GM21737 (cell line): ENCODE results near the gene LRRC47.

Experiments used
- ATAC-seq: cut with Tn5 transposase; IDR thresholded peaks from one replicate; pipeline ENCODE4 v1.9.1; 2021; ENCODE audit warnings: mild to moderate bottlenecking, moderate library complexity; ENCODE audit not compliant: unreplicated experiment

Gene LRRC47

DNA sequence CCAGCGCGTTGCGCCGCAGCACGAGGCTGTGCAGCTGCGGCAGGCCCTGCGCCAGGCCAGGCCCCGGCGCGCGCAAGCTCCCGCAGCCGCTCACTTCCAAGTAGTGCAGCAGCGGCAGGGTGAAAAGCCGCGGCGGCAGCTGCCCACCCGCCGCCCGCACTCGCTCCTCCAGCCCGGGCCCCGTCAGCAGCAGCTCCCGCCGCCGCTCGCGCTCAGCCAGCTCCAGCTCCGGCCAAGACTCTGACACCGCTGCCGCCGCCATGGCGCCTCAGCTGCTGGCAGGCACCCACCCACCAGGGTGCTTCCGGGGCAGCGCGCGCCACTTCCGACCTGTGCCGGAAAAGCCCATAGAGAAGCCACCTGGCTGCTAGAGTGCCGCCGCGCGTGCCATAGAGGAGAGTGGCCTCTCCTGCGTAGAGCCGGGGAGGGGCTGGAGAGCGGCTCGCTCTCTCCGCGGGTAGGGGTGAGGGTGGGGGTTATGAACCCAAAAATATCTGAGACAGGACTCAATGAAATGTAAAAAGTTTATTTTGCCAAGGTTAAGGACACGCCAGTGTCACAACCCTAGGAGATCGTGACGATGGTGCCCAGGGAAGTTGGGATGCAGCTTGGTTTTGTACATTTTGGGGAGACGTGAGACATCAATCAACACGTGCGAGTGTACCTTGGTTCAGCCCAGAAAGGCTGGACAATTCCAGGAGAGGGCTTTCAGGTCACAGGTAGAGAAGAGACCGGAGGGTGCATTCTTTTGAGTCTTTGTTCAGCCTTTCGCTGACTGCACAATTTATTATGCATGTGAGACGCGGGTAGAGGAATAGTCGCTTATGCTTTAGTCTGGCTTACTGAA lies at the start of gene LRRC47:
LRRC47 (minus strand) TSS at position 284 of the 847 bp plus-strand sequence; CDS start at position 262, 22 bp downstream.
- ATAC-seq: peak; percentile 97

DNA sequence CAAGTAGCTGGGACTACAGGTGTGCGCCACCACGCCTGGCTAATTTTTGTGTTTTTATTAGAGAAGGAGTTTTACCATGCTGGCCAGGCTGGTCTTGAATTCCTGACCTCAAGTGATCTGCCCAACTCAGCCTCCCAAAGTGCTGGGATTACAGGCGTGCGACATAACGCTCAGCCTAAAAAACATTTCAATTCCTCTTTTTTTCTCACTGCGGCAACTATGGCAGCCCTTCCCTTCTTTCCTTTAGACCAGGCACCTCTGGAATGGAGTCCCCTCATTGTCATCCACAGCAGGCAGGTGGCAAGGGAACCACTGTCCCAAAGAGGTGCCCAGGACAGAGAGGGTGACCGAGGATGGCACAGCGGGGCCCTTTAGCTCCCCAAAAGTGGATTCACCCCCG lies 46.6 kb upstream of the LRRC47 start:
- no peak for ATAC-seq

DNA sequence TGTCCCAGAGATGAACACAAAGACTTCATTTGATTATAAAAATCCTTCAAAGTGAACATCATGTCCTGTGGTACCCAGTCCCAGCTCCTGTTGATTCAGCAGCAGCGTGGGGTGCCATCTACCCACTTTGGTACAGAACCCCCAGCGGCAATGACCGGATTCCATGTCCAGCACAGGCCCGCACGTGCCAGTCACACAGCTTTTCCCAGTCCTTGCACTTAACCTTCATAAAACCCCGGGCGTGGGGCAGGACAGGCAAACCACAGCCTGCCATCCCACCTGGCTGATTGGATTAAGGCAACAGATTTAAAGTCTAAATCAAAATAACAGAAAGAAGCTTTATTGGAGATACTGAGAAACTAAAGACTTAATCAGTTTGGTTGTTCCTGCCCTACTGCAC lies 45.2 kb upstream of the LRRC47 start:
- ATAC-seq: no peak

DNA sequence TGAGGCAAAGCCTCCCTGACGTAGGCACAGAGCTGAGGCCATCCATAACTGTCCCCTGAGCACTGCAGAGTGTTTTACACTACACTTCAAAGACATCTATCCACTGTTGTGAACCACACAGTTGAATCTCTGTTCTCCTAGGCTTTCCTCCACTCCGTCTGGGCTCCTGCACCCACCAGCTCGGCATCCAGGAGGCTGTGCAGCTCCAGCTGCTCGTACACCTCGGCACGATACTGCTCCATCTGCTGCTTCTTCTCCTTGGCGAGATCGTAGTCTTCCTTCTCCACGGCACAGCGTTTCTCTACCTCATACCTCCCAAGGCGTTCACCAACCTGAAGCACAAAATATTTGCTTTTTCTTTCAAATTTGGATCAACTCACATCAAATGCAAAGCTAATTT lies 42.5 kb upstream of the LRRC47 start:
- ATAC-seq: no peak

DNA sequence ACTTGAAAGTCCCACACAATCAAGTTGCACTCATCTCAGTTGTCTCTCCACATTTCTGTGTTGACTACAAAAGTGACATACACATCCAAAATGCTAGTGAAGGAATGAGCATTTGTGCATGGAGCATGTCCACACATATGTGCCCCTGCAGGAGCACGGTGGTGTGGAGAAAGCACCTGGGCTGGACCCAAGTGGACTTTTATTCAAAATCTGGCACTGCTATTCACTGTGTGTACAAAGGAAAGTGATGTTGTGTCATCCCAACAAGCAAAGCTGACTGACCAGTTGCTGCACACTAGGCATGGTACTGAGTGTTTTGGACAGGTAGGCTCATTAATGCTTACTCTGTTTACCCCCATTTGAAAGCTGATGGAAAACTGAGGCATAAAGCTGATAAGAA lies 41.4 kb upstream of the LRRC47 start:
- no peak for ATAC-seq

DNA sequence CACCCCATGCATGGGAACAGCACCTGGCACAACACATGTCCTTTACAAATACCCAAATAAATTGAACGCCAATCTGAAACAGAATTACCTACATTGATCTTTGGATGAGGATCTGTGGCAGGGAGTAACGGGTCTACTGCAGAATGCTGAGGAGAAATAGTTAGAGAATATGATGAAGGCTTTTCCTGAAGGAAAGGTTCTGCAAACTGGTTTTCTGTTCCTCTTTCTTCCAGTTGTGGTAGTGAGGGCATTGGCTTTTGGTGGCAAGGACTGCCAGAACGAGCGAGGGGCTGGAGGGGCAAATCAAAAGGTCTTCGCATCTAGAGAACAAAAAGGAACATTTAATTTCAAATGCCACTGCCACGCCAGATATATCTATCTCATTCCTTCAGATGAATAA lies 40.9 kb upstream of the LRRC47 start:
- ATAC-seq: no peak

DNA sequence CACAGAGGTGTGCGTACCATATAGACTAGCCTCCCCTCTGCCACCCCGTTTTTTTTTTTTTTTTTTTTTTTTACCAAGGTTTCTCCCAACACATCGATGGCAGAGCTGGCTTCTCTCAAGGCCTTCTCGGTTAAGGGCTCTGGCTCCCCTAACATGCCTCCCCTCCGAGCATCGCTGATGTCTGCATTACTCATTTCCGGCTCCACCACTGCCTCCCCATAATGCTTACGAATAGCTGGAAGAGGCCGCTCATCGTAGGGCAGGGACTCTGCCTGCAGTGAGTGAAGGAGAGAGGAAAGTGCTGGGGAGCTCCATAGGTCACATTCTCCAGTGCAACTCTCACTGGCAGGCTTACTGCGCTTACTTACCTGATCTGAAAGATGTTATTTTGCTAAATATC lies 40.1 kb upstream of the LRRC47 start:
- ATAC-seq: no peak

DNA sequence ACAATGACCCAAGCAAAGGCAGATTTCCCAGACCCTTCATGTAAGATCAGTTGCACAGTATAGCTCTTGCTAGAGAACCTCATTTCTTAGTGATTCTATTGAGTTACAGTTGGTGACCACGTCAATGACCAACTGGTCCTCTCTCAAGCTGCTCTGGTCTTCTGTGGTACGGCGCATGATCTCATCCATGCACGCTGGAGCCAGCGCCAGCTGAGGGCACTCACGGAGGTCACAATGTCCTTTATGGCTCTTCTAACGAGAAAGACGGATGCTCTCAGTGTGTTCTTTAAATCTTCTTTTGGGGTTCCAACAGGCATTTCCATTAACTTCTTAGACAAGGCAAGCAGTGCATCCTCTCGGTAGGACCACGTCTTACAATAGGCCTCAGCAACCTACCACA lies 38.4 kb upstream of the LRRC47 start:
- no peak for ATAC-seq

DNA sequence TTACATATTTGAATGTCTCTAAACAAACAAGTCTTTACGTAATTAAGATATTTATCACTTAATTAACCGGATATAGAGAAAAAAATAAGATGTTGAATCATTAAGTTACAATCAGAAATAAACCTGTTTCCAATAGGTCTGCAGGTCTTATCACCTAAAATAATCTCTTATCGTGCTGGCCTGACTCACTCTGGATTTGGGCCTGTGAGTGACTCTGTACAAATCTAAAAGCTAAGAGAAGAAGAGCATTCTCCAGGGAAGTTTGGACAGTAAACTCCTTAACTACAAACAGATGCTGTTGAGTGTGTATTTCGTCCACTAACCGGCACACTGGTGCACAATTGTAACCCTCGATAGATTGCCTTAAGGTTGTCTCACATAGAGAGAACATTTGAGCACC lies 35.4 kb upstream of the LRRC47 start:
- ATAC-seq: no peak

DNA sequence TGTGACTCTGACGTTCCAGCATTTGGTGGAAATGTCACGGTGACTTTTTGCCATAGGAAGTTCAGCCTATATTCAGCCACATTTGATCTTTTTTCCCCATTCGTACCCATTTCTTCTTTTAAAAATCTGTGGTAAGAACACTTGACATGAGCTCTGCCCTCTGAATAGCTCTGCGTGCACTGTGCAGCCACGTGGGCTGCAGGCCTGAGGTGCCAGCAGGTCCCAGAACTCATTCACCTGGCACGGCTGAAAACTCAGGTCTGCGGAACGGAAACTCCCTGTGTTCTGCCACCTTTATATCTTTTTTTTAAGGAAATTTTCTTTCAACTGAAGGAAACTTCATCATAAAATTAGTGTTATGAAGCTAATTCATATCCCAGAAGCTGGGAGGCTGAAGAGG lies 32.1 kb upstream of the LRRC47 start:
- ATAC-seq: no peak

DNA sequence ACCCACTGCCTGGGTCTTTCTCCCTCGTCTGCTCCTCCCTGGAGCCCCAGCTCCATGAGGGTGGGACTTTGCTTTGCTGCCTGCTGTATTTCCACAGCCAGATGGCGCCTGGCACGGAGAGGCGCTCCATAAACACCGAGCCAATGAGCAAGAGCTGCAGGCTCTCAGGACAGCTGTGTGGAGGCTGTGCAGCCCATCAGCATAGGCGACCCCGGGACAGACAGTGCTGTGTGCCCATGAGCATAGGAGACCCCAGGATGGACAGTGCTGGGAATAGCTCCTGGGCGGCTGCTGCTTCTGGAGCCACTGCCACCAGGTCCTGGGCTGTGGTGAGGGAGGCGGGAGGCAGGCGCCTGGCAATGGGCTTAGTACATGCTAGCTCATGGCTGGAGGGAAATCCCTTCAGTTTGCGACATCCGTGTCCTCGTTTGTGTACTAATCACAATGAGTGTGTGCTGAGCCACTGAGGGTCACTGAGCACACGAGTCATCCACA lies 31.6 kb upstream of the LRRC47 start:
- no peak for ATAC-seq

DNA sequence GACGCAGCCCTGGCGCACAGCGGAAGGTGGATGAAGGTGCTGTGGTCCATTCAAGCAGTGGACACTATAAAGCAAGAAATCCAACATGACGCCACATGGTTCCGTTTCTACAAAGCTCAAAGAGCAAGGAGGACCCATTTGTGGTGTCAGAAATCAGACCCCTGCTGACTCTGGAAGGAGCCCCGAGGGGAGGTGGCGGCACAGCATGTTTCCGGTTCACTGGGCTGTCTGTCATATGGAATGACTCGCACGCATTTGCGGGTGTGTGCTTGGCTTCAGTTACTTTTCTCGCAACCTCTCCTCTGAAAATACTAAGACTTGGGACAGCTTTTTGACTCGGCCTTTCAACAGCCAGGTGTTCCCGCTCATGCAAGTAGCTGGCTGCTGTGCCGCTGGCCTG lies 29.1 kb upstream of the LRRC47 start:
- no peak for ATAC-seq

DNA sequence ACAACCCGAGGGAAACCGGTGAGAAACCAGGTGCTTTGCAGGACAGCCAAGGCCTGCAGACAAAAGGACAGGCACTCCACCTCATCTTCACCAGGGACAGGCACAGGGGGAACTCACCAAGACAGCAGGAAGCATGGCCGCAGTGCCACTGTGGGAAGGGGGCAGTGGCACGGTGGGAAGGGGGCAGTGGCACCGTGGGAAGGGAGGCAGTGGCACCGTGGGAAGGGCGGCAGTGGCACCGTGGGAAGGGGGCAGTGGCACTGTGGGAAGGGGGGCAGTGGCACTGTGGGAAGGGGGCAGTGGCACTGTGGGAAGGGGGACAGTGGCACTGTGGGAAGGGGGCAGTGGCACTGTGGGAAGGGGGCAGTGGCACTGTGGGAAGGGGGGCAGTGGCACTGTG lies 28.4 kb upstream of the LRRC47 start:
- no peak for ATAC-seq

DNA sequence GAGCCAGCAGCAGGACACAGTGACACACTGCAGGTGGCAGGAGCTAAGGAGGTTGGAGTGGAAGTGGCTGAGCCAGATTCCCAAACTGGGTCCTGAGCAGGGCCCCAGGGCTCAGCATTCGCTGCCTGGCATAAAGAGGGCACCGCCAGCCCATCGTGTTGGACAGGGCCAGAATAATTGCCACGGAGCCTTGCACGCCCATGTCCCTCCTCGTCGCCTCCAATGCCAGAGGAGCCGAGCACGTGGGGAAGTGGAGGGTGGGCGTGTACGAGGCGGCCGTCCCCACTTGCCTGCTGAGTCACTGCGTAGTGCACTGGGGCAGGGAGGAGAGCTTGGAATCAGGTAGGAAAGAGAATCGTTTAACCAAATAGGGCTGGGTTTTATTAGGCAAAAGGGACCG lies 26.1 kb upstream of the LRRC47 start:
- ATAC-seq: no peak

DNA sequence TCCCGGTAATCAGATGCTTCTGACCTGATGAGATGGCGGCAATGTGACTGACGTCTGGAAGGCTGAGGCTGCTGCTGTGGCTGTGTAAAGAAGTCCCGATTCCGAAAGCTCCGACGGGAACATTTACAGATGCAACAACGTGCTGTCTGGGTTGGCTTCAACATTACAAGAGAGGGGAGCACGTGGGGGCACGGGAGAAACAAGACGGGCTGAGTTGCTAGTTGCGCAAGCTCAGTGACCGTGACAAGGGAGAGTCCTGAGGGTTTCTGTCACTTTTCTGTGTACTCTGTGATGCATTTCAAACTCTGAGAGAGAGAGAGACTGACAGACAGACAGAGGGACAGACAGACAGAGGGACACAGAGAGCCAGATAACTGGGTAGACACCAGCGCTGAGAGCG lies 25.6 kb upstream of the LRRC47 start:
- ATAC-seq: no peak

DNA sequence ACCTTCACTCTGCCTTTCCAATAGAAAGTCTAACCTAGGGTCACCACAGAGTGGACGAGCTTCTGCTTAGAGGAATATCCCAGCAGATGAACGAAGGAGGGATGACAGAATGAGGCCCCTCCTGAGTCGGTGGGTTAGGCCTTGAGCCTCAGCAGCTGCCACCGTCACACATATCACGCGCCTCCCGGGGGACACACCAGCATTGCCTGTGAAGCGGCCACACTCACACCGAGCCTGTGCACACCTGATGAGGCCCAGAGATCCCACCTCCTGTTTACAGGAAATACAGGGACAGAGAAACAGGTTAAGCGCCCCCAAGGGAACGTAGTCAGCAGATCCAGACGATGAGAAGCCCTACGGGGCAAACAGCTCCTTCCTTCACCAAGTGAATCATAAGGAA lies 25.1 kb upstream of the LRRC47 start:
- ATAC-seq: no peak

DNA sequence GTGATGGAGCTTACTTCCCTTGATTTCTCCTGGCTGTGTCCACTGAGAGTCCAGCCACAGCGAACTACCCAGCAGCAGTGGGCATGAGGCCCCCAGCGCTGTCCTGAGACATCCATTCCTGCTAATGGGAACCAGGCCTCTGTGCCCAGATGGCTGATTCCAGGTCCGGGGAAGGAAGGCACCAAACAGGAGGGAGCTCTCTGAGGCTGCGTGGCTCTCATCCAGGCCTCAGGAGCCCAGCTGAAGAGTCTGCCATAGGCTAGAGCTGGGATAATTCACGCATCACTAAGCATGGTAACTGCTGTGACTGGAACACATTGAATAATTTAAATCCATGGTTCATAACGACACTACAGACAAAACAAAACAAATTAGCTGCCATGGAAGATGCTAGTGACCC lies 24.7 kb upstream of the LRRC47 start:
- ATAC-seq: no peak

DNA sequence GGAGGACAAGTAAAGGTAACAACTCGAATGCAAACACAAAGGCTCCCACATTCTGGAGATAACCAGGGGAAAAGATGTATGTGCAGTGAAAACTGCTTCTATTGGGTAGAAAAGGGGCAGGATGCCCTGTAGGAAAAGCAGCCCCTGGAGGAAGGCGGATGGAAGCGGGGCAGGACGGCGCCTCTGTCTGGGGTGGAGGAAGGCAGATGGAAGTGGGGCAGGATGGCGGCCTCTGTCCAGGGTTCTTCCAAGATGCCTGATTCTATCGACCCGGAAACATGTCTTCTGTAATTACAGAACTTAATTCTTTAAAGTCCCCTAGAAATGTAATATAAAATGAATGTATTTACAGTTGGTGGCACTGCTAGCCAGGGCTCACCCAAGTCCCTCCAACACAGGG lies 24.0 kb upstream of the LRRC47 start:
- ATAC-seq: no peak

DNA sequence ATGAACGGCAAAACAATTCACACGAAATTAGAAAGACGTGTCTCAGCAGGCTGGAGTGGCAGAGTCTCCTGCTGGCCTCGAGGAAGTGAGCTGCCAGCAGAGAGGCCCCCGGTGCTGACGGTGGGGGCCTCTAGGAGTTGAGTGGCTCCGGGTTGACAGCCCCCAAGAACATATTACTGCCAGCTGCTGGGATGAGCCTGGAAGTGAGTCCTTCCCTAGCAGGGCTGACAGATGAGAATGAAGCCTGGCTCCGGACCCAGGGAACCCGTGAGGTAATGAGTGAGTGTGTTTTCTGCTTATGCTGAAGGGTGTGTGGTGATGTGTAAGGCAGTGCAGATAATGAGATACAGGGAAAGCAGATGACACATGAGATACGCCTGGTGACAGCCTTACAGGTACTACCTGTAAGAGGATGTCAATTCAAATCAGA lies 23.5 kb upstream of the LRRC47 start:
- ATAC-seq: no peak

DNA sequence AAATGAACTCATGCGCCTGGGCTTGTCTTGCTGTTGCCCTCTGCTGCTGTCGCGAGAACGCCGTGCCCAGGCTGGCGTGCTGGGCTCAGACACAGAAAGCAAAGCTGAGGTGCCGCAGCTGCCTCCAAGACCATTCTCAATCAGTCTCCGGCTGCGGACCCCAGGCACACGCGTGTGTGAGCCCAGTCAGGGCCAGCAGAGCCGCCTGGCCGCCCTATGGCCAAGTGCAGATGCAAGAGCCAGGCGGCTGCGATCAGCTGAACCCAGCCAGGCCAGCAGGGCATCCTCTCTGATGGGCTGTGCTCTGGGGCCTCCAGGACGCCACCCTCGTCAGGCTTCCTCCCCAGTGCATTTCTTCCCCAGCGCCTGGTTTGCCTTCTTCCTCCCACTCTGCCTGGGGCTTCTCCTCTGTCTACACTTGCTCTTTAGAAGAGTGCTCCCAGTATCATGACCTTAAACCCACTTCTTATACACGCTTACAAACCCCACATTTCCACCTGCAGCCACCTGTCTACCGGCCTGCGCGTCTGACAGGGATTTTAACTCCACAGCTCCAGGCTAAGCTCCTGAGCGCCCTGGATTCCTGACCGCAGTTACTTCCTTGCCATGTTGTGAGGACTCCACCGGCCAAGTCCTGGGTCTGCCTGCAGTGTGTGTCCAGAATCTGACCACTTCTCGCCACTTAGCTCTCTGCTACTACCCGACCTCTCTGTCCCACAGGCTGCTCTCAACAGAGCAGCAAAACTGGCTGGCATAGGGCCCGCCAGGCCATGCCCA lies 21.7 kb upstream of the LRRC47 start:
- no peak for ATAC-seq

DNA sequence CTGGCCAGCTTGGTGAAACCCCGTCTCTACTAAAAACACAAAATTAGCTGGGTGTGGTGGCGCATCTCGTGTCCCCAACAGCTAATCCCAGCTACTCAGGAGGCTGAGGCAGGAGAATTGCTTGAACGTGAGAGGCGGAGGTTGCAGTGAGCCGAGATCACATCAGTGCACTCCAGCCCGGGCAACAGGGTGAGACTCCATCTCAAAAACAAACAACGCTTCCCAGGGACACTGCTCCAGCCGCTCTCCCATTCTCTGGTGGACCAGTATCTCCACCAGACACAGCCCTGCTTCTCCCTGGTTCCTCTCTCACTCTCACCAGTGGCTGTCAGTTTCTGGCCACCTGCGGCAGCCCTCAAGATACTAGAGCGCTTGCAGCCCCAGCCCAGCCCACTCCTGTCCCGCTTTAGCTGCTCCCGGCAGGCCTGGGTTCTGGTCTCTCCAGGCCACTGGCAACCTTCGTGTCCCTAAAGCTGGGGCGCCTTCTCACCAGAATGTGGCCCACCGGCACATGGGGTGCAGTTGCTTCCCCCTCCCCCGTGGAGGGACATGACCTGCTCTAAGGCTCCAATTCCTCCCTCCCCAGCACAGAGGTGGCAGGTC lies 20.9 kb upstream of the LRRC47 start:
- ATAC-seq: no peak
